GM03348 (cell line): ENCODE data around the gene MTARC1.
A peak's percentile ranks its signal among the peaks of the same experiment; 100 is the strongest.

Experiments
- DNase-seq: peaks from one replicate; pipeline ENCODE4 v3.0.0; 2012; ENCODE audit warnings: low spot score

The MTARC1 gene

GRCh38 chr1:220786337-220787068 lies at the start of gene MTARC1:
Gene MTARC1 (plus strand): TSS chr1:220786913. CDS start chr1:220786945, 32 bp downstream.
- peak; percentile 86 for DNase-seq

- no peak for DNase-seq
Observed at GRCh38 chr1:220741349-220741748, 45.4 kb upstream of the MTARC1 start.

- DNase-seq: no peak
Observed at GRCh38 chr1:220741825-220742224, 44.9 kb upstream of the MTARC1 start.

- no peak for DNase-seq
Observed at GRCh38 chr1:220742520-220742919, 44.2 kb upstream of the MTARC1 start.

- DNase-seq: no peak
Observed at GRCh38 chr1:220746851-220747250, 39.9 kb upstream of the MTARC1 start.

- no peak for DNase-seq
Observed at GRCh38 chr1:220747437-220748088, 39.1 kb upstream of the MTARC1 start.

GRCh38 chr1:220748089-220748934 lies 38.4 kb upstream of the MTARC1 start, which contains the start of gene MTARC2:
Gene MTARC2 (plus strand): TSS chr1:220748322. CDS start chr1:220748532, 210 bp downstream.
- peak; percentile 91 for DNase-seq

GRCh38 chr1:220748936-220749335 lies 37.8 kb upstream of the MTARC1 start:
- no peak for DNase-seq

GRCh38 chr1:220750131-220750515 lies 36.6 kb upstream of the MTARC1 start:
- no peak for DNase-seq

- DNase-seq: no peak
Observed at GRCh38 chr1:220751111-220751510, 35.6 kb upstream of the MTARC1 start.

- no peak for DNase-seq
Observed at GRCh38 chr1:220754212-220754917, 32.3 kb upstream of the MTARC1 start.

- no peak for DNase-seq
Observed at GRCh38 chr1:220754918-220755295, 31.8 kb upstream of the MTARC1 start.

- DNase-seq: no peak
Observed at GRCh38 chr1:220755309-220755708, 31.4 kb upstream of the MTARC1 start.

- DNase-seq: no peak
Observed at GRCh38 chr1:220757441-220757840, 29.3 kb upstream of the MTARC1 start.

GRCh38 chr1:220759147-220759546 lies 27.6 kb upstream of the MTARC1 start:
- DNase-seq: no peak

GRCh38 chr1:220761688-220762427 lies 24.9 kb upstream of the MTARC1 start:
- no peak for DNase-seq

GRCh38 chr1:220764757-220765156 lies 22.0 kb upstream of the MTARC1 start:
- DNase-seq: no peak

GRCh38 chr1:220767312-220768125 lies 19.2 kb upstream of the MTARC1 start:
- no peak for DNase-seq

- DNase-seq: no peak
Observed at GRCh38 chr1:220768126-220768601, 18.5 kb upstream of the MTARC1 start.

- no peak for DNase-seq
Observed at GRCh38 chr1:220769205-220769604, 17.5 kb upstream of the MTARC1 start.
